A549 treated with RU486 at 1 μM for 4 hours (cell line): ENCODE data around the gene DLX1. TPM values are rescaled to one million over a fixed set of nuclear protein-coding genes. Genes with fewer than 3 reads are reported as not detected.

Source experiments
- total RNA-seq: library from RNA; stranded (reverse); fragments of 200-300 nt; extraction: Qiagen RNA extraction; gene quantifications from 5 replicates; pipeline ENCODE4 v1.2.3, GENCODE V29; 2022; ENCODE audit warnings: low read depth

The DLX1 gene
- 3.5 to 4.3 TPM (median 3.9 TPM) in 5 replicates for total RNA-seq

DNA sequence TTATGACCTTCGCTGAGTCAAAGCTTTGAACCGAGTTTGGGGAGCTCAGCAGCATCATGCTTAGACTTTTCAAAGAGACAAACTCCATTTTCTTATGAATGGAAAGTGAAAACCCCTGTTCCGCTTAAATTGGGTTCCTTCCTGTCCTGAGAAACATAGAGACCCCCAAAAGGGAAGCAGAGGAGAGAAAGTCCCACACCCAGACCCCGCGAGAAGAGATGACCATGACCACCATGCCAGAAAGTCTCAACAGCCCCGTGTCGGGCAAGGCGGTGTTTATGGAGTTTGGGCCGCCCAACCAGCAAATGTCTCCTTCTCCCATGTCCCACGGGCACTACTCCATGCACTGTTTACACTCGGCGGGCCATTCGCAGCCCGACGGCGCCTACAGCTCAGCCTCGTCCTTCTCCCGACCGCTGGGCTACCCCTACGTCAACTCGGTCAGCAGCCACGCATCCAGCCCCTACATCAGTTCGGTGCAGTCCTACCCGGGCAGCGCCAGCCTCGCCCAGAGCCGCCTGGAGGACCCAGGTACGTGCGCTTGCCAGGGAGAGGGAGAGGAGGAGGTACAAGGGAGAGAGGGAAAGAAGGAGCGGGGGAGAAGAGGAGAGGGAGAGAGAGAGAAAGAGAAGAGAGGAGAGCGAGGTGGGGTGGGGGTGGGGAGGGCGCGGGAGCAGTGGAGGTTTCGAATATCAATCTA, at the start of gene DLX1:
TSS of gene DLX1 (plus strand) at position 48 of the 700 bp plus-strand sequence. CDS start at position 219, 171 bp downstream.

DNA sequence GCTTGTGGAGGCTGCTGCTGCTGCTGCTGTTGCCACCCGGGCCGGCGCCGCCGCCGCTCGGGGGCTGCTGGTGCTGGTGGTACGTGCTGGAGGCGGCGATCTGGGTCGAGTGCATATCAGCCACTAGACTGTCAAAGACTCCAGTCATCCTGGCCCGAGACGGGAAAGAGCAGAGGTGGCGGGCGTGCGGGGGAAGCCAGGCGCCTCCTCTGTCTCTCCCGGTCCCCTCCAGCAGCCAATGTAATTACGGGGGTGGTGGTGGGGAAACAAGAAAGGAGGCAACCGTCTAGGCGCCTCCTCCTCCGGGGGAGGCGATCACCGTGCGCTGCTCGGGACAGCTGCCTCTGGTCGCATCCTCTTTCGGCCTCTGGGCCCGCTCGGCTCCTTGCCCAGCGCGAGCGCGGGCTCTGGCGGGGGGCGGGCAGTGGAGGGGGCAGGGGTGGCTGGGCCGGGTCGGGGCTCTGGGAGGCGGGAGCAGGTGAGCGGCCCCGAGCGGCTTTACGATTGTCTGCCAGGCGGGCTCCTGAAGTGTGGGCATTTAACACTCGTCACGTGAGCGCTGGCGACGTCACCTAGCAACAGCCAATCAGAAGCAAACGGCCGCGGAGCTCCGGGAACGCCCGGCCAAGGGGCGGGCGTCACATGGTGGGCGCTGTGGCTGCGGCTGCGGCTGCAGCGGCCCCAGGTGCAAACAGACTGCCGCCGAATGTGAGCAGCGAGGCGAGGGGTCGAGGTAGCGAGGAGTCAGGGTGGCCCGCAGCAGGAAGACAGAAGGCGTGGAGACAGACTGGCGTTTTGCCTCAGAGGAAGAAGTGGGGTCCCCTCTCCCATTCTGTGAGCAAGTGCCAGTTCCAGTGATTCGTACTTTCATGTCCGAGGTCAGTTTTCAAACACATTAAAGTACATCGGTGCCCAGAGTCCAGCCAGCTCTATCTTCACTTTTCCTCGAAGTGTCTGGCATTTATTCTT, 17.4 kb downstream of the DLX1 start, which contains the start of gene DLX2:
TSS of gene DLX2 (minus strand) at position 510 of the 969 bp plus-strand sequence. CDS start at position 148, 362 bp downstream.

Other genes with a start within 250 kb of the DLX1 start
- gene SLC25A12, start 191.3 kb upstream of the DLX1 start, total RNA-seq, result 13.3 to 14.3 TPM (median 13.9 TPM) in 5 replicates
- gene HAT1, start 163.0 kb upstream of the DLX1 start, total RNA-seq, result 41.1 to 90.4 TPM (median 74.5 TPM) in 5 replicates
- gene METAP1D, start 85.6 kb upstream of the DLX1 start, total RNA-seq, result 2.3 to 3.0 TPM (median 2.6 TPM) in 5 replicates
- 0.23 to 0.75 TPM (median 0.59 TPM) in 5 replicates for gene DLX2, start 17.4 kb downstream of the DLX1 start, total RNA-seq